Activated T-helper 1 cell treated with anti-CD3 and anti-CD28 coated beads, Interleukin-12 subunit alpha, Interleukin-12 subunit beta, Interleukin-2, Interleukin-4 antibody, amounts not matched to agents 30 ng/mL and 10 ng/mL and 1 ng/mL, durations not matched to agents 14 hours and 24 hours and 36 hours (primary cell): ENCODE data around the gene RABL3. TPM values are rescaled to one million over a fixed set of nuclear protein-coding genes. Genes with fewer than 3 reads are reported as not detected.
"Not testable (repeated sequence)": the region's sequence is repeated elsewhere in the genome, so short reads cannot be mapped to it uniquely, and the experiment has no call there.

ENCODE experiments used
- DNase-seq: peaks from one replicate; pipeline ENCODE4 v3.0.0; 2021; ENCODE audit warnings: low spot score
- H3K27ac Mint-ChIP-seq: one replicate; pipeline ENCODE4 v1.8.0; 2021; ENCODE audit warnings: mild to moderate bottlenecking, mixed read lengths
- H3K27me3 Mint-ChIP-seq: one replicate; pipeline ENCODE4 v1.8.0; 2022; ENCODE audit warnings: mild to moderate bottlenecking, moderate library complexity, mixed read lengths; ENCODE audit not compliant: insufficient read depth
- H3K36me3 Mint-ChIP-seq: one replicate; pipeline ENCODE4 v1.8.0; 2021; ENCODE audit warnings: low read depth, mixed read lengths
- H3K4me1 Mint-ChIP-seq: one replicate; pipeline ENCODE4 v1.8.0; 2021; ENCODE audit warnings: low read depth, mixed read lengths
- H3K4me3 Mint-ChIP-seq: one replicate; pipeline ENCODE4 v1.8.0; 2021; ENCODE audit warnings: mild to moderate bottlenecking, moderate library complexity, mixed read lengths
- H3K9me3 Mint-ChIP-seq: one replicate; pipeline ENCODE4 v1.8.0; 2021; ENCODE audit warnings: mixed read lengths
- intact Hi-C: fragments of 100-400 bp; cut with micrococcal nuclease; formaldehyde crosslinking; loops from one replicate; pipeline ENCODE4 v1.15.1; 2024
- total RNA-seq: library from RNA; stranded (reverse); gene quantifications from 2 replicates; pipeline ENCODE4 v1.2.3, GENCODE V29; 2022

Gene RABL3
- total RNA-seq, 1 donor from 2014 or later: 24.3 TPM

DNA sequence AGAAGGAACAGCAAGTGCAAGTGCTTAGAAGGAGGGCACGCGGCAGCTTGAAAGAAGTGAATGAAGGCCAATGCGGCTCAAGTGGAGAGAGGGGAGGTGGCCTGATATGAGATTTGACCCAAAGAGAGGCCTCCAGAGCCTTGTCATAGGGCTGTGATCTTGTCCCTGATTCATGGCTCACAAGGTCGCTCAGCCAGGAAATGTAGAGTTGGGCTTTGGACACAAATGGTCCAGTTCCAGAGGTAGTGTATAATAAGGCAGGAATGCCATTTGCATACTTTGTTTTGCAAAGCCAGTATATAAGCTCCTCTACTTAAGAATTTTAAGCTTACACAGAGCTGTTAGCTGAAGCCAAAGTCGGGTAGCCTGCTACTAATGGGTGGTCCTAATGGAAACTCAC, 94.0 kb downstream of the RABL3 start:
- no peaks in the 10 kb centered on the region for H3K36me3 Mint-ChIP-seq
- no peak overlapping the region for H3K4me3 Mint-ChIP-seq
- intact Hi-C loops: no loop called here
- H3K4me1 Mint-ChIP-seq: no peaks in the 10 kb centered on the region
- DNase-seq: no peak
- H3K27ac Mint-ChIP-seq: no peak overlapping the region
- H3K27me3 Mint-ChIP-seq: peaks cover 2% of the 10 kb centered on the region
- H3K9me3 Mint-ChIP-seq: no peaks in the 10 kb centered on the region

DNA sequence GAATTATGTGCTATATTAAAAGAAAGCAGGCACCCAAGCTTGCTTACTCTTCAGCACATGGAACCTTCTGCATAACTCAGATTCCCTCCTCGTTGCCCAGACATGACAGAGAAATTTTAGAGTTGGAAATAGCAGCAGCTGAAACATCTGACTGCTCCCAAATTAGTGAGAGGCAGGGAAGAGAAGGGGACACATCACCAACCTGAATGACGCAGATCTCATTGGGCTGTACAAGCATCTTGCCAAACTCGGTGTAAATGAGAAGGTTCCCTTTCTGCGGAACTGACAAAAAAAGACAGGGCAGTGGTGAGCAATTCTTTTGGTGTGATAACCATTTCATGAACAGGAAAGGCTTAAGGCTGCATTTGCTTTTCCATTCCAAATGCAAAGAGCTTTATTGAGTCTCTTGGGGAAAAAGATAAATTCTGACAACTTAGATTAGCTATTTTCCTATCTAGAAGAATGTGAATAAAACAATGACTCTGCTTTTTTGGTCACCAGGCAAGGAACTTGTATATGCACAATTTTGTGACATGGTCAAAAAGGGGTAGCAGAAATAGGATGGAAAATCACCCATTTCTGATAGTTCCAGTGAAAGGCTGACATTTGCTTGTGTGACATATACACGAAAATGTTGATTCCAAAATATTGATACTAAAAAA, 95.4 kb downstream of the RABL3 start:
- Mint-ChIP-seq H3K9me3 (no peaks in the 10 kb centered on the region), H3K27me3 (peaks cover 2% of the 10 kb centered on the region), H3K36me3 (no peaks in the 10 kb centered on the region), H3K4me3 (no peak overlapping the region), H3K27ac (no peak overlapping the region), H3K4me1 (no peaks in the 10 kb centered on the region)
- DNase-seq: no peak
- intact Hi-C loops: no loop called here

DNA sequence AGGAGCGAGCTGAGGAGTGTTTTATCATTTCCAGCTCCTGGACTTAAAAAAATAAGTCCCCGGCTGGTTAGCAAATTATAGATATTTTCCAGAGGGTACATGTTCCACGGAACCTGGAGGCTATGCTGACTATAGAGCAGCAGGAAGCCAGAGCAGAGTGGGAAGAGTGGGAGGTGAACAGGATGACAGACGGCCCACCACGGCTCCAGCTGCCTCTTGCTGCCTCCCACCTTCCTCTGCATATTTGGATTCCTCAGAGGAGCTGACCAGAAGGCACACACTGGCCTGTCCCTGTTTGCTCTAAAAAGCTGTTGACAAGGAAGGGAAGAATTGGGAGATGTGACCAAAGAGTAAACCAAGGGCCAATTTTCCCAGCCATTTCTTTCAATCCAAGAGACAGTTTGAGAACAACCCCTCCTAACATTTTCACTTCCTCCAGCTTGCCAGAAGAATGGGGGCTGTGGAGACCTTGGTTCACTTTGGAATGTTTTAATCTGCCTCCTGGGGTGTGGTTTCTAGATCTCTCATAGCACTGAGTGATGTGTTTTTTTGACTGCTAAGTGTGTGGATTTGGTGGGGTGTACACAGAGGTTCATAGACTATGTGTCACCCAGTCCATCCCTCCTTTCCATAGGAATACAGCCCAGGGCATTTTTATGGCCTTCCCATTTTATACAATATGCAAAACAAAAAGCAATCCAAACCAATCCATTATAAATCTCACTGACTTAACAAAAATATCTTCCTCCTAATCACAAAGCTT, 97.1 kb downstream of the RABL3 start:
- intact Hi-C loops: no loop called here
- peaks cover 1% of the 10 kb centered on the region for H3K4me1 Mint-ChIP-seq
- no peak overlapping the region for H3K4me3 Mint-ChIP-seq
- DNase-seq: no peak
- H3K9me3 Mint-ChIP-seq: no peaks in the 10 kb centered on the region
- H3K27me3 Mint-ChIP-seq: peaks cover 2% of the 10 kb centered on the region
- H3K36me3 Mint-ChIP-seq: no peaks in the 10 kb centered on the region
- no peak overlapping the region for H3K27ac Mint-ChIP-seq

- intact Hi-C loops: no loop called here
- Mint-ChIP-seq H3K9me3 (no peaks in the 10 kb centered on the region), H3K27ac (no peak overlapping the region), H3K36me3 (no peaks in the 10 kb centered on the region), H3K4me3 (no peak overlapping the region), H3K4me1 (peaks cover 8% of the 10 kb centered on the region), H3K27me3 (peaks cover 2% of the 10 kb centered on the region)
- no peak for DNase-seq
Observed at GRCh38 chr3:120642368-120642948, 99.9 kb downstream of the RABL3 start.

- intact Hi-C loops: no loop called here
- peaks cover 8% of the 10 kb centered on the region for H3K4me1 Mint-ChIP-seq
- H3K4me3 Mint-ChIP-seq: no peak overlapping the region
- H3K36me3 Mint-ChIP-seq: no peaks in the 10 kb centered on the region
- H3K27ac Mint-ChIP-seq: no peak overlapping the region
- H3K9me3 Mint-ChIP-seq: no peaks in the 10 kb centered on the region
- H3K27me3 Mint-ChIP-seq: peaks cover 2% of the 10 kb centered on the region
- no peak for DNase-seq
Observed at GRCh38 chr3:120641696-120642246, 100.5 kb downstream of the RABL3 start.

DNA sequence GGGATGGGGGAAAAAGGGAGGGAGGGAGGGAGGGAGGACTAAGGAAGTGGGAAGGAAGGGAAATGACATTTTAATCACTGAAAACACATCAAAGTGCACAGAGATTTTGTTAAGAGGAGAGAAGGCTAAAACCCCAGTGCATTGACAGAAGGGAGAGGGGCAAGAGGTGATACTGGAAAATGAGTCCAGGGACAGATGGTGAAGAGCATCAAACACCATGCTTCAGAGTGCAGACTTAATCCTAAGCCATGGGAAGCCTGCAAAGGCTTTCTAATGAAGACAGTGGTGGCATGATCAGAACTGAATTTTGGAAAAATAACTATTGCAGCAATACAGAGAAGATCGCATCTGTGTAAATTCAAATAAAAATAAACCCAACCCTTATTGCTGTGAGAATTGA, 102.1 kb downstream of the RABL3 start:
- intact Hi-C loops: no loop called here
- Mint-ChIP-seq H3K4me1 (peaks cover 8% of the 10 kb centered on the region), H3K9me3 (no peaks in the 10 kb centered on the region), H3K27me3 (peaks cover 2% of the 10 kb centered on the region), H3K27ac (no peak overlapping the region), H3K4me3 (no peak overlapping the region), H3K36me3 (no peaks in the 10 kb centered on the region)
- DNase-seq: no peak

- H3K9me3 Mint-ChIP-seq, intact Hi-C loops, H3K36me3 Mint-ChIP-seq, H3K27ac Mint-ChIP-seq, H3K4me1 Mint-ChIP-seq, H3K27me3 Mint-ChIP-seq, H3K4me3 Mint-ChIP-seq, DNase-seq: not testable (repeated sequence)
Observed at GRCh38 chr3:120638820-120639219, 103.5 kb downstream of the RABL3 start.

DNA sequence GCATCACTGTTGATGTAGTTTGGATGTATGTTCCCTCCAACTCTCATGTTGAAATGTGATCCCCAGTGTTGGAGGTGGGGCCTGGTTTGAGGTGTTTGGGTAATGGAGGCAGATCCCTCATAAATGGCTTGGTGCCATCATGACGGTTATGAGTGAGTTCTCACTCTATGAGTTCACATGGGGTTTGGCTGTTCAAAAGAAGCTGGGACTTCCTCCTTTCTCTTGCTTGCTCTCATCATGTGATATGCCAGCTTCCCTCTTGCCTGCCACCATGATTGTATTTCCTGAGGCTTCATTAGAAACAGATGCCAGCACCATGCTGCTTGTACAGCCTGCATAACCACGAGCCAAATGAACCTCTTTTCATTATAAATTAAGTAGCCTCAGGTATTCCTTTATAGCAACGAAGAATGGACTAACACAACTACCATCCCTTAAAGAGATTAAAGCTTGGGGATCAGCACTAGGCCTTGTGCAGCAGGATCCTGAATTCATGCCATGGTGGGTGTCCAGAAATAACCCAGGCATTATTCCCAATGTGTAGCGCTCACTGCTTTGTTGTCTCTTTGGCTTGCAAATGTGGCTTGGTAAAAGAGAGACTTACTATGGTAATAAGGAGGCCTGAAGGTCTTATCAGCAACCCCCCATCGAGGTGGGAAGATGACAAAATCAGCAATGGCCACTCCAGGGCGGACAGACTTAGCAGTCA, 104.3 kb downstream of the RABL3 start:
- intact Hi-C loops: no loop called here
- Mint-ChIP-seq H3K36me3 (no peaks in the 10 kb centered on the region), H3K27ac (no peak overlapping the region), H3K4me1 (peaks cover 8% of the 10 kb centered on the region), H3K4me3 (no peak overlapping the region), H3K9me3 (no peaks in the 10 kb centered on the region), H3K27me3 (no peaks in the 10 kb centered on the region)
- DNase-seq: no peak

GRCh38 chr3:120636795-120637401, 105.4 kb downstream of the RABL3 start:
- Mint-ChIP-seq H3K27ac (no peak overlapping the region), H3K36me3 (no peaks in the 10 kb centered on the region), H3K4me1 (peaks cover 8% of the 10 kb centered on the region), H3K9me3 (no peaks in the 10 kb centered on the region), H3K27me3 (no peaks in the 10 kb centered on the region), H3K4me3 (no peak overlapping the region)
- DNase-seq: no peak
- intact Hi-C loops: no loop called here

Other genes with a start within 250 kb of the RABL3 start
- gene NDUFB4, start 146.2 kb downstream of the RABL3 start, total RNA-seq: 107 and 108 TPM in 2 replicates
- 0.16 TPM in 1 of 2 replicates, not detected in the other for gene HGD, start 60.3 kb downstream of the RABL3 start, total RNA-seq
- gene GTF2E1, start 228 bp upstream of the RABL3 start, total RNA-seq: 25.3 and 29.2 TPM in 2 replicates
- gene STXBP5L, start 165.7 kb upstream of the RABL3 start, total RNA-seq: not detected in 2 replicates